ENCODE results near the gene B4GALT2. TPM values are rescaled to one million over a fixed set of nuclear protein-coding genes. Genes with fewer than 3 reads are reported as not detected.

The B4GALT2 gene
- total RNA-seq, 4 donors from 2014 or later, result 45.3 to 94.5 (median 77.5) TPM

DNA sequence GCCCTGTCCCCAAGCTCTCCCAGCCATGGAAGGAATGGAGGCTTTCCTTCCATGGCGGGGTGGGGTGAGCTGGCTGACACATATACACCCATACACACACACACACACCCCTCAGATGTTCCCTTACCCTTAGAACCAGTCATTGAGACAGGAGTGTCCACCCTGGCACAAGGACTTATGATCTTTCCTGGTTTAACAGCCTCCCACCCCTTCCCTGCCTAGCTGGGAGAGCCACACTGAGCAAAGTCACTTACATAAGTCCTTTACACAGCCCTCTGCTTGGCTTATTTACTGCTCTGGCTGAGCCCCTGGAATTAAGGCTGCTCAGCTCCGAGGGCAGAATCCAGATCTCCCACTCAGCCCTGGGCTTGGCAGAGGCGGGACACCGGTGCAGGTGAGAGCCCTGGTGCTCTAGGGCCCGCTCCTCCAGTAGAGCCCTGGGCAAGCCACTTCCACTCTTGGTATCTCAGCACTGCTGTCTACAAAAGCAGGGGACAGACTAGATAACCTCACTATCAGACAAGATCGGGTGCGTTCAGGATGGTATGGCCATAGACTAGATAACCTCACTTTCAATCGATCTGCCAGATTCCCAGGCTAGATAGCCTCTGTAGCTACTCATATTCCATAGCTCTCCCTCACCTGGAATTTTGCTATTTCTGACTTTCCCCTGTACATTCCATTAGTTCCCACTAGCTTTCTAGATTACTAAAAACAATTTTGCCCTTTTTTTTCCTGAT is 35.5 kb downstream of the B4GALT2 start:
- no peak for TF ChIP-seq POLR2AphosphoS5 (IDR thresholded peaks at IDR 0.05)
- TF ChIP-seq POLR2A (IDR thresholded peaks at IDR 0.05; ENCODE audit: low read depth), result no peak
- TF ChIP-seq, protein P1, sequence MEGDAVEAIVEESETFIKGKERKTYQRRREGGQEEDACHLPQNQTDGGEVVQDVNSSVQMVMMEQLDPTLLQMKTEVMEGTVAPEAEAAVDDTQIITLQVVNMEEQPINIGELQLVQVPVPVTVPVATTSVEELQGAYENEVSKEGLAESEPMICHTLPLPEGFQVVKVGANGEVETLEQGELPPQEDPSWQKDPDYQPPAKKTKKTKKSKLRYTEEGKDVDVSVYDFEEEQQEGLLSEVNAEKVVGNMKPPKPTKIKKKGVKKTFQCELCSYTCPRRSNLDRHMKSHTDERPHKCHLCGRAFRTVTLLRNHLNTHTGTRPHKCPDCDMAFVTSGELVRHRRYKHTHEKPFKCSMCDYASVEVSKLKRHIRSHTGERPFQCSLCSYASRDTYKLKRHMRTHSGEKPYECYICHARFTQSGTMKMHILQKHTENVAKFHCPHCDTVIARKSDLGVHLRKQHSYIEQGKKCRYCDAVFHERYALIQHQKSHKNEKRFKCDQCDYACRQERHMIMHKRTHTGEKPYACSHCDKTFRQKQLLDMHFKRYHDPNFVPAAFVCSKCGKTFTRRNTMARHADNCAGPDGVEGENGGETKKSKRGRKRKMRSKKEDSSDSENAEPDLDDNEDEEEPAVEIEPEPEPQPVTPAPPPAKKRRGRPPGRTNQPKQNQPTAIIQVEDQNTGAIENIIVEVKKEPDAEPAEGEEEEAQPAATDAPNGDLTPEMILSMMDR (IDR thresholded peaks at IDR 0.05), result no peak
- no peak for TF ChIP-seq EP300 (IDR thresholded peaks at IDR 0.05)
- no peak overlapping the region for H3K27ac ChIP-seq (replicated peaks in 1 of 4)
- intact Hi-C loops (cut with DNase I), result no loop called here
- H3K9me3 ChIP-seq, result no peaks in the 10 kb centered on the region
- H3K36me3 ChIP-seq, result peaks cover 0 to 18% (median 3%) of the 10 kb centered on the region in 4 donors
- WGBS, result 81% methylated on average over 8 of the region's 8 CpGs
- no peaks in the 10 kb centered on the region for H3K27me3 ChIP-seq
- no peak for DNase-seq (ENCODE audit: extremely low spot score)
- H3K4me1 ChIP-seq, result peaks cover 2 to 37% (median 13%) of the 10 kb centered on the region in 4 donors
- H3K4me3 ChIP-seq, result no peak overlapping the region

DNA sequence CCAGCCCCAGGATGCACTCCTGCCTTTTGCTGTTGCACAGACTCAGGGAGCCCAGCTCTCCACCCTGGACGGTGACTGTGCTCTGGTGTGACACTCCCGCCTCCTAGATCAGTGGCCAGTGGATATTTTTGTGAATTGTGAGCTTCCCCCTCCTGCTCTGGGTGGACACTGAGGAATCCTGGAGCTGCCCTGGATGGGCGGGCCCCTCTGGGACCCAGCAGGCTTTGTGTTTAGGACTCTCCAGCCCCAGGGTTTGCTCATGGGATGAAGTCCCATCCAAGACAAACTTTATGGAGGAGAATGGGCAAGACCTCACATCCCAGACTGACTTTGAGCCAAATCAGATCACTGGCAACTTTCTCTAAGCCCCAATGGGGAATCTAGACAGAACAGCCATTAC is 36.2 kb downstream of the B4GALT2 start:
- no peak for DNase-seq (ENCODE audit: extremely low spot score)
- Histone ChIP-seq H3K27me3 (no peaks in the 10 kb centered on the region), H3K27ac (replicated peaks in 1 of 4) (no peak overlapping the region), H3K9me3 (no peaks in the 10 kb centered on the region), H3K4me3 (no peak overlapping the region), H3K36me3 (peaks cover 0 to 18% (median 4%) of the 10 kb centered on the region in 4 donors), H3K4me1 (peaks cover 2 to 37% (median 13%) of the 10 kb centered on the region in 4 donors)
- WGBS, result 78% methylated on average over 3 of the region's 3 CpGs
- intact Hi-C loops (cut with DNase I), result no loop called here
- TF ChIP-seq POLR2A (IDR thresholded peaks at IDR 0.05; ENCODE audit: low read depth) (no peak), POLR2AphosphoS5 (IDR thresholded peaks at IDR 0.05) (no peak), EP300 (IDR thresholded peaks at IDR 0.05) (no peak)
- TF ChIP-seq, protein P1 (IDR thresholded peaks at IDR 0.05), result no peak

DNA sequence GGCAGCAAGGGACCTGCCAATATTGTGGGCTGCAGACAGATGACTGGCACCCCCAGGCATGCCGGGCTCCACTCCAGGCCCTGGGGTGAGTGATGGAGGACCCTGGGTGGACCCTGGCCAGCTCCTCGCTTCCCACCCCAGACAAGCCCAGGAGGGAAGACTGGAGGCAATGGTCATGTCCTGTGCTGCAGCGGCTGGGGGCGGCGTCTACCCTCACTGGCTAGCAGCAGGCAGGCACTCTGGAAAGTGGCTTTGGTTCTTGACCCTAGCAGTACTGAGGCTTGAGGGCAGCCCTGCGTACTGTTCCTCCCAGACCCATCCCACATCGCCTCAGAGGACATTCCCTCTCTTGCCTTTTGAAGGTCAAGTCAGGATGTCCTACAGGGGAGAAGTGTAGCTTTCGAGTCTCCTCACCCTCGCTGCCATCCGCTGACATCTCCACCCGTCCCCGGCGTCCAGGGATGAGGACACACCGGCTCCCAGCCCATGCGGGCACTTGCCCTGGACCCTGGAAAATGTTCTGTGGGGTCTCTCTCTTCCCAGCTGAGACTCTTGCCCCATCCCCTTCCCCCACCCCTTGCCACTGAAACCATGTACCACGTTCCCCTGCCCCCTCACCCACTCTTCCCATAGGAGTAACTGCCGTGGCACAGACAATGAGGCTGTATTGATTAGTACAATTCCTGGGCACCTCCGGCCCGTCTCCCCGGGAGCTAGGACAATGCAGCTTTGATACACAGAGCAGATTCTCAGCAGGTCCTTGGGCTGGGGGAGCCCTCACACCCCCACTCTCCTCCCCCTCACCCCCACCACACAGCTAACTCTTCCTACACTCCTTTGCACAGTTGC is 37.3 kb downstream of the B4GALT2 start:
- Histone ChIP-seq H3K27me3 (no peaks in the 10 kb centered on the region), H3K4me3 (no peak overlapping the region), H3K27ac (replicated peaks in 1 of 4) (no peak overlapping the region), H3K4me1 (peaks cover 2 to 34% (median 12%) of the 10 kb centered on the region in 4 donors), H3K9me3 (no peaks in the 10 kb centered on the region), H3K36me3 (peaks cover 0 to 28% (median 7%) of the 10 kb centered on the region in 4 donors)
- no peak for TF ChIP-seq POLR2AphosphoS5 (IDR thresholded peaks at IDR 0.05)
- no peak for TF ChIP-seq EP300 (IDR thresholded peaks at IDR 0.05)
- TF ChIP-seq, protein P1 (IDR thresholded peaks at IDR 0.05), result no peak
- intact Hi-C loops (cut with DNase I), result no loop called here
- no peak for DNase-seq (ENCODE audit: extremely low spot score)
- WGBS, result 87% methylated on average over 20 of the region's 20 CpGs

DNA sequence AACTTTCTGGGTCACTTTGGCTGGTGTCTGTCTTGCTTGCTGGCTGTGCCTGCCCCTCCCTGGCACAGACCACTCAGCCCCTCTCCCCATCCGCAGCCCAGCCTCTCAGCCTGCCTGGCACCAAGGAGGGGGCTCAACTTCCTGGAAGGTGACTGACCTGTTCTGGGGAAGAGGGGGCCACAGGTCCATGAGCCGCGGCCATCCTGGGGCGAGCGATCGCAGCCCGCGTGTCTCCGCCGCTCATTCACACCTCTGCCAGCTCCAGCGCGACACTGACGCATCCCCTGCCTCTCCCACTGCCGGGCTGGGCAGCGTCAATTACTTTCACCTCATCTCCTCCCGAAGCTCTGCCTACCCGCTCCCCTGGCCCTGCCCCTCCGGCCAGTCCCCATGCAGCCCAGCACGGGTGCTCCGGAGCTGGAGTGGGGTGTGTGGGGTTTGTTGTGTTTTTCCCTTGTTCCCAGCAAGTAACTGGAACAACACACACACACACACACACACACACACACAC is 37.9 kb downstream of the B4GALT2 start:
- 91% methylated on average over 19 of the region's 20 CpGs for WGBS
- H3K9me3 ChIP-seq, result no peaks in the 10 kb centered on the region
- H3K36me3 ChIP-seq, result peaks cover 0 to 35% (median 11%) of the 10 kb centered on the region in 4 donors
- DNase-seq (ENCODE audit: extremely low spot score), result no peak
- peaks cover 2 to 28% (median 12%) of the 10 kb centered on the region in 4 donors for H3K4me1 ChIP-seq
- H3K27ac ChIP-seq (replicated peaks in 1 of 4), result no peak overlapping the region
- intact Hi-C loops (cut with DNase I), result no loop called here
- H3K27me3 ChIP-seq, result no peaks in the 10 kb centered on the region
- no peak overlapping the region for H3K4me3 ChIP-seq
- TF ChIP-seq EP300 (IDR thresholded peaks at IDR 0.05), result no peak
- TF ChIP-seq, protein P1 (IDR thresholded peaks at IDR 0.05), result no peak
- TF ChIP-seq POLR2AphosphoS5 (IDR thresholded peaks at IDR 0.05), result no peak
- no peak for TF ChIP-seq POLR2A (IDR thresholded peaks at IDR 0.05; ENCODE audit: low read depth)
